Prostate gland (tissue), 2 donors: ENCODE results near the gene PTPRT.

ENCODE experiments used
- CTCF ChIP-seq, 4 experiments: fragments of 200-600 bp in 2 of 4; fragments of 450-650 bp in 2 of 4; sonication (generic) in 2 of 4; IDR thresholded peaks; 1 replicate in 3 of 4; 2 replicates in 1 of 4; pipeline ENCODE4 v1.5.1; 2016 to 2019; ENCODE audit warnings: antibody characterized with exemption in 4 of 4, mild to moderate bottlenecking in 2 of 4, moderate library complexity in 2 of 4
- POLR2A ChIP-seq: fragments of 450-650 bp; IDR thresholded peaks from one replicate; pipeline ENCODE4 v1.6.1; 2016; ENCODE audit warnings: antibody characterized with exemption, mild to moderate bottlenecking

GRCh38 chr20:42553374-42553773, 636.3 kb downstream of the PTPRT start:
- TF ChIP-seq CTCF (IDR thresholded peaks at IDR 0.05) = no peak
- TF ChIP-seq POLR2A = no peak
